HCT116 (cell line): ENCODE measurements around the gene SIT1. TPM values are rescaled to one million over a fixed set of nuclear protein-coding genes. Genes with fewer than 3 reads are reported as not detected.
"Not testable (repeated sequence)": the region's sequence is repeated elsewhere in the genome, so short reads cannot be mapped to it uniquely, and the experiment has no call there.

Source experiments
- ATAC-seq: fragments of 200-7000 bp; cut with Tn5 transposase; 2 replicates; pipeline ENCODE4 v1.9.1; 2020; ENCODE audit warnings: mild to moderate bottlenecking, moderate library complexity
- BruUV-seq: library from RNA; stranded (reverse); fragments of 400-500 nt; replicated peaks from 2 replicates; lab custom pipeline; 2021; lab: Mats Ljungman, UMichigan
- CTCF ChIA-PET: fragments of 300-600 bp; sonication (Branson Sonifier 250); formaldehyde crosslinking; loops from one replicate; lab custom pipeline; 2021; ENCODE audit warnings: antibody characterized with exemption; lab: Charles Lee
- POLR2A ChIA-PET: fragments of 300-600, 350-600 bp; sonication (Branson Sonifier 250); formaldehyde crosslinking; loops from one replicate; lab custom pipeline; 2021; ENCODE audit warnings: antibody characterized with exemption; lab: Charles Lee
- RAD21 ChIA-PET, 2 experiments: fragments of 300-600 bp; sonication (Branson Sonifier 250); formaldehyde crosslinking; loops; one replicate each; lab custom pipeline; 2023; ENCODE audit warnings: low total read pairs in 2 of 2; ENCODE audit not compliant: uncharacterized antibody in 2 of 2, unreplicated experiment in 2 of 2, low non-redundant PET in 1 of 2; lab: Charles Lee
- DNase-seq: peaks from one replicate; pipeline ENCODE4 v3.0.0-alpha.2; 2010; ENCODE audit warnings: low read depth, low spot score
- H2AFZ ChIP-seq: fragments of 200-600 bp; shearing (Covaris generic), sonication (generic); 2 replicates; pipeline ENCODE4 v1.6.1; 2017; ENCODE audit warnings: low read depth, mixed run types, mixed read lengths, antibody characterized with exemption, low read length; ENCODE audit not compliant: poor library complexity, severe bottlenecking
- H3K27ac ChIP-seq: 2 replicates; pipeline ENCODE4 v1.5.1; 2012; ENCODE audit warnings: low read depth, low read length
- H3K27me3 ChIP-seq: fragments of 200-600 bp; sonication (generic); 2 replicates; pipeline ENCODE4 v1.6.1; 2016; ENCODE audit warnings: mixed run types, low read length, mixed read lengths; ENCODE audit not compliant: insufficient read depth
- H3K36me3 ChIP-seq, 2 experiments: fragments of 200-500 bp in 1 of 2; fragments of 200-600 bp in 1 of 2; sonication (Bioruptor generic) in 1 of 2; sonication (generic) in 1 of 2; 2 replicates each; pipeline versions ENCODE4 v1.5.1 to v1.6.1; 2014 to 2016; ENCODE audit warnings: low read length in 2 of 2, inconsistent platforms in 1 of 2, mixed read lengths in 1 of 2, mixed run types in 1 of 2; ENCODE audit not compliant: insufficient read depth in 2 of 2, control insufficient read depth in 1 of 2
- H3K4me1 ChIP-seq, 2 experiments: fragments of 200-600 bp in 1 of 2; sonication (generic) in 1 of 2; 2 replicates each; pipeline versions ENCODE4 v1.5.1 to v1.6.1; 2012 to 2017; ENCODE audit warnings: low read length in 2 of 2, inconsistent platforms in 1 of 2, mild to moderate bottlenecking in 1 of 2, mixed read lengths in 1 of 2, mixed run types in 1 of 2, moderate library complexity in 1 of 2; ENCODE audit not compliant: insufficient read depth in 2 of 2, control insufficient read depth in 1 of 2
- H3K4me2 ChIP-seq: fragments of 200-600 bp; sonication (generic); 2 replicates; pipeline ENCODE4 v1.6.1; 2017; ENCODE audit warnings: mixed run types, low read length, mixed read lengths
- H3K4me3 ChIP-seq, 2 experiments: fragments of 200-600 bp in 1 of 2; sonication (generic) in 1 of 2; replicated peaks in 1 of 2; 2 replicates each; pipeline ENCODE4 v1.5.1; 2011 to 2016; ENCODE audit warnings: low read length in 2 of 2, control low read depth in 1 of 2, low read depth in 1 of 2, mild to moderate bottlenecking in 1 of 2, mixed read lengths in 1 of 2, mixed run types in 1 of 2
- H3K79me2 ChIP-seq: fragments of 200-600 bp; sonication (generic); 2 replicates; pipeline ENCODE4 v1.6.1; 2017; ENCODE audit warnings: mild to moderate bottlenecking, mixed run types, low read length, moderate library complexity, mixed read lengths; ENCODE audit not compliant: insufficient read depth
- H3K9ac ChIP-seq: fragments of 200-600 bp; sonication (generic); 2 replicates; pipeline ENCODE4 v1.6.1; 2016; ENCODE audit warnings: low read length, mixed read lengths
- H3K9me2 ChIP-seq: fragments of 200-600 bp; sonication (generic), shearing (Covaris generic); 2 replicates; pipeline ENCODE4 v1.6.1; 2017; ENCODE audit warnings: mixed run types, mild to moderate bottlenecking, moderate library complexity; ENCODE audit not compliant: insufficient read depth
- H3K9me3 ChIP-seq, 2 experiments: fragments of 200-500 bp in 1 of 2; fragments of 200-600 bp in 1 of 2; sonication (Bioruptor generic) in 1 of 2; sonication (generic) in 1 of 2; 2 replicates each; pipeline ENCODE4 v1.6.1; 2014 to 2017; ENCODE audit warnings: low read length in 2 of 2, mixed read lengths in 2 of 2, inconsistent platforms in 1 of 2, low read depth in 1 of 2, mild to moderate bottlenecking in 1 of 2, mixed run types in 1 of 2, moderate library complexity in 1 of 2; ENCODE audit not compliant: control insufficient read depth in 1 of 2, insufficient read depth in 1 of 2
- H4K20me1 ChIP-seq: fragments of 200-600 bp; sonication (generic), shearing (Covaris generic); 2 replicates; pipeline ENCODE4 v1.6.1; 2017; ENCODE audit warnings: mixed run types, mild to moderate bottlenecking, moderate library complexity; ENCODE audit not compliant: insufficient read depth
- CTCF ChIP-seq, 3 experiments: fragments of 200-600 bp in 1 of 3; sonication (generic) in 1 of 3; IDR thresholded peaks in 2 of 3; conservative IDR thresholded peaks in 1 of 3; 2 replicates each; pipeline ENCODE4 v1.5.1; 2012 to 2017; ENCODE audit warnings: low read depth in 2 of 3, low read length in 2 of 3, antibody characterized with exemption in 1 of 3, borderline replicate concordance in 1 of 3, control low read depth in 1 of 3, mild to moderate bottlenecking in 1 of 3, mixed read lengths in 1 of 3, mixed run types in 1 of 3, moderate library complexity in 1 of 3; ENCODE audit not compliant: insufficient read depth in 1 of 3
- JUND ChIP-seq: IDR thresholded peaks from 2 replicates; pipeline ENCODE4 v1.6.1; 2012
- intact Hi-C: fragments of 100-400 bp; cut with micrococcal nuclease; formaldehyde crosslinking; loops from 2 replicates; pipeline ENCODE4 v1.10.0; 2022
- total RNA-seq: library from RNA; stranded (reverse); gene quantifications from one replicate; pipeline ENCODE4 v1.2.1, GENCODE V29; 2021; ENCODE audit not compliant: unreplicated experiment

SIT1 gene
- total RNA-seq, 1 experiment from 2014 or later = not detected

GRCh38 chr9:35612066-35612465 lies 38.7 kb downstream of the SIT1 start:
- H3K4me1 ChIP-seq, POLR2A ChIA-PET, H2AFZ ChIP-seq, H3K9me2 ChIP-seq, H3K9ac ChIP-seq, BruUV-seq, H3K27me3 ChIP-seq, H3K9me3 ChIP-seq, DNase-seq, intact Hi-C loops, H3K4me3 ChIP-seq, RAD21 ChIA-PET, H4K20me1 ChIP-seq, H3K27ac ChIP-seq, ATAC-seq, H3K4me2 ChIP-seq, H3K79me2 ChIP-seq: not testable (repeated sequence)
- CTCF ChIA-PET = interaction anchor here (1.1 to 1.4 kb wide), 3 partner anchors 17 to 121 kb away, joined by 3 to 12 read pairs (median 4); partner anchors contain the start of gene CREB3
- H3K36me3 ChIP-seq = peaks cover 3 to 12% of the 10 kb centered on the region in 2 experiments; a peak in 3 of 4 replicates

GRCh38 chr9:35611230-35611797 lies 39.4 kb downstream of the SIT1 start:
- TF ChIP-seq JUND = no peak
- TF ChIP-seq CTCF (IDR thresholded peaks at IDR 0.05 in 2 of 3, conservative IDR thresholded peaks at IDR 0.05 in 1 of 3; ENCODE audit: borderline replicate concordance in 1 of 3, insufficient read depth in 1 of 3, low read depth in 2 of 3, low read length in 2 of 3) = peak in 2 of 3 experiments; percentile 77 to 88; a peak in 4 of 6 replicates
- no peaks in the 10 kb centered on the region for H4K20me1 ChIP-seq
- no peak overlapping the region for H2AFZ ChIP-seq
- ChIA-PET CTCF (interaction anchor here (0.8 to 1.5 kb wide), 8 partner anchors 9 to 122 kb away, joined by 3 to 12 read pairs (median 4); partner anchors contain the start of gene CREB3), RAD21 (interaction anchor here in 1 of 2 experiments (0.6 kb wide), 1 partner anchor 1958 kb away, joined by 5 read pairs; no protein-coding TSS in a partner anchor), POLR2A (no interaction called here)
- no peak overlapping the region for H3K4me2 ChIP-seq
- no peak overlapping the region for H3K27ac ChIP-seq
- DNase-seq (peak; percentile 13), ATAC-seq (peak; percentile 93)
- H3K36me3 ChIP-seq = peaks cover 3 to 12% of the 10 kb centered on the region in 2 experiments; a peak in 3 of 4 replicates
- no TSS peak for BruUV-seq
- peaks cover 4 to 7% of the 10 kb centered on the region in 2 experiments; a peak in 3 of 4 replicates for H3K4me1 ChIP-seq
- intact Hi-C loops = no loop called here
- H3K9me3 ChIP-seq = no peaks in the 10 kb centered on the region
- H3K9me2 ChIP-seq = no peaks in the 10 kb centered on the region
- no peak overlapping the region for H3K4me3 ChIP-seq
- H3K27me3 ChIP-seq = no peaks in the 10 kb centered on the region
- H3K9ac ChIP-seq = no peak overlapping the region
- H3K79me2 ChIP-seq = peaks cover 9% of the 10 kb centered on the region; the same call in 1 of the 2 replicates
